Epithelial cell of alveolus of lung (primary cell): Measurements from ENCODE around the gene NID2. TPM values are rescaled to one million over a fixed set of nuclear protein-coding genes. Genes with fewer than 3 reads are reported as not detected.

Experiments used
- total RNA-seq: library from RNA; depleted of rRNA; stranded (reverse); fragments of >200 nt; gene quantifications from 2 replicates; pipeline ENCODE4 v1.2.1, GENCODE V29; 2015

Gene NID2, protein sequence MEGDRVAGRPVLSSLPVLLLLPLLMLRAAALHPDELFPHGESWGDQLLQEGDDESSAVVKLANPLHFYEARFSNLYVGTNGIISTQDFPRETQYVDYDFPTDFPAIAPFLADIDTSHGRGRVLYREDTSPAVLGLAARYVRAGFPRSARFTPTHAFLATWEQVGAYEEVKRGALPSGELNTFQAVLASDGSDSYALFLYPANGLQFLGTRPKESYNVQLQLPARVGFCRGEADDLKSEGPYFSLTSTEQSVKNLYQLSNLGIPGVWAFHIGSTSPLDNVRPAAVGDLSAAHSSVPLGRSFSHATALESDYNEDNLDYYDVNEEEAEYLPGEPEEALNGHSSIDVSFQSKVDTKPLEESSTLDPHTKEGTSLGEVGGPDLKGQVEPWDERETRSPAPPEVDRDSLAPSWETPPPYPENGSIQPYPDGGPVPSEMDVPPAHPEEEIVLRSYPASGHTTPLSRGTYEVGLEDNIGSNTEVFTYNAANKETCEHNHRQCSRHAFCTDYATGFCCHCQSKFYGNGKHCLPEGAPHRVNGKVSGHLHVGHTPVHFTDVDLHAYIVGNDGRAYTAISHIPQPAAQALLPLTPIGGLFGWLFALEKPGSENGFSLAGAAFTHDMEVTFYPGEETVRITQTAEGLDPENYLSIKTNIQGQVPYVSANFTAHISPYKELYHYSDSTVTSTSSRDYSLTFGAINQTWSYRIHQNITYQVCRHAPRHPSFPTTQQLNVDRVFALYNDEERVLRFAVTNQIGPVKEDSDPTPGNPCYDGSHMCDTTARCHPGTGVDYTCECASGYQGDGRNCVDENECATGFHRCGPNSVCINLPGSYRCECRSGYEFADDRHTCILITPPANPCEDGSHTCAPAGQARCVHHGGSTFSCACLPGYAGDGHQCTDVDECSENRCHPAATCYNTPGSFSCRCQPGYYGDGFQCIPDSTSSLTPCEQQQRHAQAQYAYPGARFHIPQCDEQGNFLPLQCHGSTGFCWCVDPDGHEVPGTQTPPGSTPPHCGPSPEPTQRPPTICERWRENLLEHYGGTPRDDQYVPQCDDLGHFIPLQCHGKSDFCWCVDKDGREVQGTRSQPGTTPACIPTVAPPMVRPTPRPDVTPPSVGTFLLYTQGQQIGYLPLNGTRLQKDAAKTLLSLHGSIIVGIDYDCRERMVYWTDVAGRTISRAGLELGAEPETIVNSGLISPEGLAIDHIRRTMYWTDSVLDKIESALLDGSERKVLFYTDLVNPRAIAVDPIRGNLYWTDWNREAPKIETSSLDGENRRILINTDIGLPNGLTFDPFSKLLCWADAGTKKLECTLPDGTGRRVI (N-terminal part only)
- total RNA-seq, result 104 and 178 TPM in 2 replicates

DNA sequence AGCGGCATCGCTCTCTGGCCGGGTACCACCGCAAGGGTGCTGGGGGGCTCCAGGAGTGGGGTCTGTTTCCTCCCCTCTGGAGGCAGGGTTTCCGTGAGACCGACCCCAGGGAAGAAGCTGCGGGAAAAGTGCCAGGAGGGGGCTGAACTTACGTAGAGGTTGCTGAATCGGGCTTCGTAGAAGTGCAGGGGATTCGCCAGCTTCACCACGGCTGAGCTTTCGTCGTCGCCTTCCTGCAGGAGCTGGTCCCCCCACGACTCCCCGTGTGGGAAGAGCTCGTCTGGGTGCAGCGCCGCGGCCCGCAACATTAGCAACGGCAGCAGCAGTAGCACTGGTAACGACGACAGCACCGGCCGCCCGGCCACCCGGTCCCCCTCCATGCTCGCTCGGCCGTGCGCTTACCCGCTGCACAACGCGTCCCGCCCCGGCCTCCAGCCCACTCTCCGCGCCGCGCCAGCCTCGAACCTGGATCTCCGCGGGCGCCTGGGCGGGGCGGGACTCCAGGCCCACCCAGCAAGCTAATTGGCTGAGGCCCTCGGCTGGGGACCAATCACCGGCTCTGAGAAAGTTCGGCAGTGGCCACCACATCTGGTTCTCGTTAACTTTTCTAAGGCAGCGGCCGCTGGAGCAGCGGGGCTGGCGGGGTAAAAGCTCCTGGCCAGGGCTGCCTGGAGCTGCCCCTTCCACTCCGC is at the start of gene NID2:
NID2 (minus strand) TSS at position 445 of the 692 bp plus-strand sequence; CDS start at position 380, 65 bp downstream.

DNA sequence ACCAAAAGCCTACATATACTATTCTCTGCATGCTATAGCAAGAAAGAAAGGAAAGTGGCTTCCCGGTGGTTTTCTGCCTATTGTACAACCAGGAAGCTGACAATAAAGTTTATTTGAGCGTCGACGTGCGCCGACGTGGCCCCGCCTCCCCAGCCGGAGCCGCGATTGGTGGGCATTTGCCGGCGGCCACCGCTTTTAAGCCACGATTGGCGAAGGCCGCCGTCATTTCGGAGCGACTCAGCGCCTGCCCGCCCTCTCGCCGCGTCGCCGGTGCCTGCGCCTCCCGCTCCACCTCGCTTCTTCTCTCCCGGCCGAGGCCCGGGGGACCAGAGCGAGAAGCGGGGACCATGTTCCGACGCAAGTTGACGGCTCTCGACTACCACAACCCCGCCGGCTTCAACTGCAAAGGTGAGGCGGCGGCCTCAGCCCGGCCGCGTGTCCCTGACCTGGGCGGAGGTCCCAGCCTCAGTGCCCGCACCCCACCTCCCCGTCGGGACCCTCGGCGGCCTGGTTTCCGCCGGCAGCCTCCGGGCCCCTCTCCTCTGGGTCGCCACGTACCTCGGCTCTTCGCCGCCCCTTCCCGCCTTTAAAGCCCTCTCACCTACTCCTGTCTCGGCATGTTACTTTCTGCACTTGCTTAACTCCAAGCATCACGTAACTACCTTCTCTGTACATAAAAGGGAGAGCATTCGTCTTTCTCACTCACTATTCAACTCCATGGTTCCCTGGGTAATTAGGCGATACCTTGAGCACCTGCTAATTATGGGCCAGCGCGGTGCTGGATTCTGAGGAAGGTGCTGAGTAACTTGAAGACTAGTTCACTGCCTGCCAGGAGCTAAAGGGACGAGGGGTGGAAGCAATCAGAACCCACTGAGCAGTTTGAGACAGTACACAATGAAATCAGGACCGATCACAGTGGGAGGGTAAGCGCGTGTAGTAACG is 79.3 kb downstream of the NID2 start, which contains the start of gene RTRAF:
RTRAF (plus strand) TSS at position 254 of the 942 bp plus-strand sequence; CDS start at position 348, 94 bp downstream.

Other genes with a start within 250 kb of the NID2 start
- 56.8 and 93.2 TPM in 2 replicates for gene GNG2, start 208.4 kb downstream of the NID2 start, total RNA-seq
- 108 and 118 TPM in 2 replicates for gene RTRAF, start 79.5 kb downstream of the NID2 start, total RNA-seq
- gene PTGDR, start 198.6 kb upstream of the NID2 start, total RNA-seq, result 0.26 TPM in 1 of 2 replicates, not detected in the other
- 33.9 and 129 TPM in 2 replicates for gene PTGER2, start 245.3 kb upstream of the NID2 start, total RNA-seq